Aorta (tissue), 5 donors: ENCODE results near the gene THPO. TPM values are rescaled to one million over a fixed set of nuclear protein-coding genes. Genes with fewer than 3 reads are reported as not detected.

Experiments
- ATAC-seq: fragments of 200-7000 bp; cut with Tn5 transposase; one replicate; pipeline ENCODE4 v1.9.1; 2022; ENCODE audit warnings: moderate library complexity; ENCODE audit not compliant: low FRiP score
- DNase-seq, 2 donors: peaks; one replicate each; pipeline ENCODE4 v3.0.0-alpha.2; 2020
- H3K27ac ChIP-seq, 2 donors: one replicate each; pipeline ENCODE4 v1.5.1; 2013; ENCODE audit warnings: low read length in 2 of 2, mild to moderate bottlenecking in 2 of 2, moderate library complexity in 2 of 2, control low read depth in 1 of 2, inconsistent platforms in 1 of 2, low read depth in 1 of 2
- H3K27me3 ChIP-seq, 2 donors: one replicate each; pipeline ENCODE4 v1.6.1; 2013; ENCODE audit warnings: control low read depth in 1 of 2, low read length in 1 of 2, mild to moderate bottlenecking in 1 of 2, moderate library complexity in 1 of 2; ENCODE audit not compliant: insufficient read depth in 2 of 2, control insufficient read depth in 1 of 2
- H3K36me3 ChIP-seq, 2 donors: one replicate each; pipeline ENCODE4 v1.6.1; 2013; ENCODE audit warnings: control low read depth in 1 of 2, low read length in 1 of 2, mild to moderate bottlenecking in 1 of 2; ENCODE audit not compliant: insufficient read depth in 2 of 2, control insufficient read depth in 1 of 2
- H3K4me1 ChIP-seq, 2 donors: one replicate each; pipeline ENCODE4 v1.6.1; 2013; ENCODE audit warnings: low read length in 2 of 2, control low read depth in 1 of 2, mild to moderate bottlenecking in 1 of 2, moderate library complexity in 1 of 2; ENCODE audit not compliant: insufficient read depth in 2 of 2, control insufficient read depth in 1 of 2
- H3K4me3 ChIP-seq, 2 donors: one replicate each; pipeline ENCODE4 v1.5.1; 2013; ENCODE audit warnings: low read length in 2 of 2, control low read depth in 1 of 2, mild to moderate bottlenecking in 1 of 2
- H3K9me3 ChIP-seq: one replicate; pipeline ENCODE4 v1.6.1; 2013; ENCODE audit warnings: mild to moderate bottlenecking, low read length; ENCODE audit not compliant: control insufficient read depth
- WGBS, 2 donors: extraction: QIAGEN DNeasy Blood & Tissue Kit; methylation state at CpG; one replicate each; pipeline ENCODE4 v1.1.7; 2013; 5-methylcytosine and 5-hydroxymethylcytosine counted together
- intact Hi-C, 2 donors: fragments of 100-400 bp; cut with DNase I; formaldehyde crosslinking; loops; one replicate each; pipeline versions ENCODE4 v1.14.2 to v1.15.0; 2022
- polyA plus RNA-seq, 2 donors: library from polyadenylated mRNA; stranded (reverse); fragments of 200-250 nt; gene quantifications; one replicate each; pipeline ENCODE4 v1.2.3, GENCODE V29; 2013
- total RNA-seq, 2 donors: library from RNA; stranded (reverse); fragmentation: NEBNext Ultra II Directional; extraction: Animal tissue kit (Norgen Biotek cat#: 25700); gene quantifications; one replicate each; pipeline ENCODE4 v1.2.1, GENCODE V29; 2021
- donor health status: healthy with polysubstance abuse.
- donor health status: Bipolar disorder and iron deficiency.
- donor health status: DM: no; HTN: no; CAD: no.
- donor health status: DM: no; HTN: no; CAD: no.
- donor health status: DM: yes; HTN: yes; CAD: no.

The THPO gene
- total and polyA plus RNA-seq, 4 donors, result 0.15 to 1.2 (median 0.70) TPM

DNA sequence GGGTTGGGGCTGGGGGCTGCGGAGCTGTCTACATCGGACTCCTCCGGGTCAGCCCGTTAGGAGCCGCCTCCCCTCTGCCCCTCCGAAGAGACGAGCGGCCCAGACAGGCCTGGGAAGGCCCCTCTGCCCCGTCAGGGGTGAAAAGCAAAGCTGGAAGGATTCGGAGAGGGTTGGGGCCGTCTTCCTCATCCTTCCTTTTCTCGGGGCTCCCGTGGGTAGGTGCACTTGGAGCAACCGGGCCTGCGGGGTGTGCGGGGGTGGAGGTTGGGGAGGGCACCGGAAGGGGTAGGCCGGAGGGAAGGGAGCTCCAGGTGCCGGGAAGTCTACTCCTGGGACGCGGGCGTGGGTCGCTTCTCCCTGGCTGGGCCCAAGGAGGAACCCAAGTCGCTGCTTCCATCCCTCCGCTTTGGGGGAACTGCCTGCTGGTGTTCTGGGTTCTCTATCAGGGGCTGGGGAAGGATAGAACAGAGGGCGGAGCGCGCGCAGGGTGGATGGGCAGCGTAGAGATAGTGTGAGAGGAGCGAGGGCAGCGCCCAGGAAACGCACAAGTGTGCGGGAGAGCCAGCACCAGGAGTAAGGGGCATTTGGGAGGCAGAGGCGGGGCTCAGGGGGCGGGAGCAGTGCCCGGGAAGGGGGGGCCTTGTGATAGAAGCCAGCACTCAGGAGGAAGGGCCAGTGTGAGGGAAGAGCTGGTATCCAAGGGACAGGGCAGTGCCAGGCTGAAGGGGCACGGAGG is 15.9 kb downstream of the THPO start:
- no peaks in the 10 kb centered on the region for H3K9me3 ChIP-seq
- intact Hi-C loops, result loop anchor here (2.0 kb wide), 2 partner anchors 23 to 47 kb away; partner anchors contain the start of gene EIF4G1 (in 1 of the 2)
- peak overlapping the region; percentile 25 to 91 for H3K27ac ChIP-seq
- no peaks in the 10 kb centered on the region for H3K4me1 ChIP-seq
- H3K27me3 ChIP-seq, result no peaks in the 10 kb centered on the region
- 0% methylated on average over 38 of the region's 38 CpGs for WGBS, 2 donors
- ATAC-seq (peak; percentile 59), DNase-seq (peak; percentile 75 to 89)
- H3K4me3 ChIP-seq, result peak overlapping the region; percentile 78 to 85
- no peaks in the 10 kb centered on the region for H3K36me3 ChIP-seq

DNA sequence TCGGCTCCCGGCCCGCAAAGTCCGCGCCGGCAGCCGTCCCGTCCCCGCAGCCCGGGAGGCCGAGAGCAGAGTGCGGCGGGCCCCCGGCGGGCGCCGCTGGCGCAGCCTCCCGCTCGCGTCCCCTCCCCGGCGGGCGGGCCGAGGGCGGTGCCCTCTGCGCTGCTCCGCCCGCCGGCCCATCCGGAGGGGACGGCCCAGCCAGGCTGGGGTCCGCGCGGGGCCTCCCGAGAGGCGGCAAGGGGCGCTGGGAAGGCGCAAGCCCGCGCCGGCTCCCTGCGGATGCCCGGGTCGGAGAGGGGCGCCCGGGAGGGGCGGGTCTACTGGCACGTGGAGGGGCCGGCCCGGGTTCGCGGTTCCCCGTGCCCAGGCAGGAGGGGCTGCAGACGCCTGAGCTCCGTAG is 16.5 kb downstream of the THPO start, which contains the start of the genes CLCN2 and POLR2H:
Gene CLCN2, minus strand, starts transcription at position 74 of the 400 bp plus-strand sequence. CDS start 126 bp downstream, outside the sequence.
Gene POLR2H, plus strand, starts transcription at position 179 of the 400 bp plus-strand sequence. CDS start 1,783 bp downstream, outside the sequence.
- peak; percentile 68 to 88 for DNase-seq

DNA sequence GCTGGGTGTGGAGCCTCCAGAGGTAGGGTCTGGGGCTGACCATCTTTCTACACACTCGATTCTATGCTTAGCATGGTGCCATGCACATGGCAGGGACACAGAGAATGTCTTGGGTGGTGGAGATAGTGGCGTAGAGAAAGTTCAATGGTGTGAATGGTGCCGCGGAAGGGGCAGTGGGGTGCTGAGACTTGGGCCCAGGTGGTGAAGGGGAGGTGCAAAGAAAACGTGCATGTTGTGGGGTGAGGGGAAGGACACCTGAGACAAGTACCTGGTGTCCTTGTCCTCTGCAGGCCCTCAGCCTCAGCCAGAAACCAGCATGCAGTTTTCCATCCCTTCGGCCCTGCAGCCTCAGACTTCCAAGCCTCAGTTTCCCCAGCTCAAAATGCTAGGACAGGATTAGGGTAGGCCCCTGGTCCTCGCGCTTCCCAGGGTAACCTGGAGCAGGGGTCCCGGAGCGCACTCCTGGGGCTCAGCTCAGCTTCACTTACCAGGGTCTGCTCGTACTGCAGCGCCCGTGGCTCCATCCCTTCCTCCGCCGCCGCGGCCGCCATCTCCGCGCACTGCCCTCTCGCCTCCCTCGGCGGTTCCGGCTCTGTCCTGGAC is 17.0 kb downstream of the THPO start:
- no peaks in the 10 kb centered on the region for H3K27me3 ChIP-seq
- 7 to 9% methylated on average over 24 of the region's 24 CpGs for WGBS, 2 donors
- no peaks in the 10 kb centered on the region for H3K9me3 ChIP-seq
- DNase-seq (no peak), ATAC-seq (no peak)
- peak overlapping the region; percentile 25 to 53 for H3K27ac ChIP-seq
- peak overlapping the region; percentile 78 to 85 for H3K4me3 ChIP-seq
- H3K36me3 ChIP-seq, result no peaks in the 10 kb centered on the region
- no peaks in the 10 kb centered on the region for H3K4me1 ChIP-seq
- intact Hi-C loops, result loop anchor here in 1 of 2 donors (2.0 kb wide), 1 partner anchor 22 kb away; no protein-coding TSS in a partner anchor

More for the DNA sequence above, 16.5 kb downstream of the THPO start, which contains the start of the genes CLCN2 and POLR2H:
- Histone ChIP-seq H3K27ac (peak within 1 kb of the TSS; percentile 91 to 96), H3K4me1 (no peaks in the 10 kb centered on the region), H3K27me3 (no peaks in the 10 kb centered on the region), H3K9me3 (no peaks in the 10 kb centered on the region), H3K36me3 (no peaks in the 10 kb centered on the region), H3K4me3 (peak within 1 kb of the TSS; percentile 78 to 85)
- ATAC-seq, result peak; percentile 72
- intact Hi-C loops, result loop anchor here in 1 of 2 donors (2.0 kb wide), 1 partner anchor 23 kb away; no protein-coding TSS in a partner anchor
- 0 to 2% methylated on average over 32 to 56 of the region's 56 CpGs for WGBS, 2 donors

DNA sequence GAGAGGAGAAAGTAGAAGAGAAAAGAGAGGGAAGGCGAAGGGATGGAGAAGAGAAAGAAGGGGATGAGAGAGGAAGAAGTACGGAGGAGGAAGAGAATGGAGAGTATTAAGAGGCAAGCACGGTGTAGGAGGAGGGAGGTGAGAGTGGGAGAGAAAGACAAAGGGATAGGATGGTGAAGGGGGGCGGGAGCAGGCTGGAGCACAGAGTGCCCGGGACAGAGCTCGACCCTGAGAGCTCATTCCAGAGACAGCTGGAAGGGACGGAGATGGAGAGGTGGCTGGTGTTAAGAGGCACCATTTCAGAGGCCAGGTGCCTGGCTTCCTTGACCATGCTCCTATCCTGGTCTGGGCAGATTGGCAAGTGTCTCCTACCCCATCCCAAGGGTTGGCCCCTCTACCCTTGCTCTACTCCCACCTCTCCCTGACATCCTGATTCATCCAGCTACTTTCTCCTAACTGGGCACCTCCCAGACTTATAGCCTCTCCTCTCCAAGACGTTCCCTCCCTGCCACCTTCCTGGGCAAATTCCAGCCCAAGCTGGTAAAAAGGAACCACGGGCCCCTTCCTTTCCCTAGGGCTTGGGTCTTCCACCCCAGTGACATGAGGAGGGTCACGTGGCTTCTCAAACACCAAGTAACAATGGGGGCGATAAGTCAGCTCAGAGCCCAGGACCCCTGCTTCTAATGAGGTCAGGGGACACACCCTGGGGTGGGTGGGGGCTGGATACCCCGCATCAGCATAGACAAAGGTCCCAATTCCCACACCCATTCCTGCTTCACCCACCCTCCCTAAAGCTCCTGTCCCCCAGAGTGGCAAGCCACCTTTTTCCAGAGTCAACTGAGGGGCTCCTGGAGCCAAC is 17.7 kb downstream of the THPO start:
- H3K27ac ChIP-seq, result no peak overlapping the region
- H3K36me3 ChIP-seq, result no peaks in the 10 kb centered on the region
- no peak for ATAC-seq
- 82 to 84% methylated on average over 12 of the region's 12 CpGs for WGBS, 2 donors
- H3K4me1 ChIP-seq, result no peaks in the 10 kb centered on the region
- no peaks in the 10 kb centered on the region for H3K9me3 ChIP-seq
- intact Hi-C loops, result loop anchor here in 1 of 2 donors (2.0 kb wide), 1 partner anchor 21 kb away; no protein-coding TSS in a partner anchor
- DNase-seq, result no peak
- no peaks in the 10 kb centered on the region for H3K27me3 ChIP-seq
- H3K4me3 ChIP-seq, result no peak overlapping the region

DNA sequence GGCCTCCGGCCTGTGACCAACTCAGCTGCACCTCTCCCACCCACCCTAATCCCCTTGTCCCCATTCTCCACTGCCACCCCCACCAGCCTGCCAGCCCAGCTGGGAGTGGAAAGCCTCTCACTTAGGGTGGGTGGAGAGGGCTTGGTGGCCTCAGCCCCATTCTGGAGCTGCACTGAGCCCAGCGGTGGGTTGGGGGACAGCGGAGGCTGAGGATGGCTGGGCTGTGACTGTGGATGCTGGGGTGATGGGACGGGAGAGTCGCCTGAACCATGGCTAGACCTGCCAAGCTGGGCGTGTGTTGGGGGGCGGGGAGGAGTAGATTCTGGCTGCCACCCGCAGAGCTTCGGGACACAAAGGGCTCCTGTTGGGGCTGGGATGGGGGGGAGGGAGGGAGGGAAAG is 18.4 kb downstream of the THPO start:
- ATAC-seq (no peak), DNase-seq (no peak)
- Histone ChIP-seq H3K4me1 (no peaks in the 10 kb centered on the region), H3K27me3 (no peaks in the 10 kb centered on the region), H3K36me3 (no peaks in the 10 kb centered on the region), H3K9me3 (no peaks in the 10 kb centered on the region), H3K27ac (no peak overlapping the region), H3K4me3 (no peak overlapping the region)
- 73 to 81% methylated on average over 9 of the region's 9 CpGs for WGBS, 2 donors
- intact Hi-C loops, result loop anchor here in 1 of 2 donors (2.0 kb wide), 1 partner anchor 21 kb away; no protein-coding TSS in a partner anchor

DNA sequence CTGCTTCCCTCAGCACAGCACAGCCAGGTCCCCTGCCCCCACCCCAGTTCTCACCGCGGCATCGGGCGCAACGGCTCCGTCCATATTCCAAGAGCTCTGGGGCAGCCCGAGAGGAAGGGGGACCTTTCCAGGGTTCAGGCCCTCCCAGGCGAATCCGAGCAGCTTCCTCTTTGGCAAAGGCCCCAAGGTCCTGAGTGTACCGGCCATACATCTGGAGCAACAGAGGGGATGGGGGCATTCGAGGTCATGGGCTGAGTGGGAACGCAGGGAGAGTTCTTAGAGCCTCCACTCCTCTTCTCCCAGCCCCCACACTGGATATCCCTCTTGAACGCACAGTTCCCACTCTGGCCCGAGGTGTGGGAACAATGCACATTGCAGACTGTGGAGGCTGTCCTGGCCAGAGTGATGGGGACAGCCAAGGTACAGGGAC is 19.1 kb downstream of the THPO start:
- Histone ChIP-seq H3K27me3 (no peaks in the 10 kb centered on the region), H3K36me3 (no peaks in the 10 kb centered on the region), H3K4me3 (no peak overlapping the region), H3K9me3 (no peaks in the 10 kb centered on the region), H3K4me1 (no peaks in the 10 kb centered on the region), H3K27ac (no peak overlapping the region)
- DNase-seq (no peak), ATAC-seq (no peak)
- intact Hi-C loops, result no loop called here
- 83 to 85% methylated on average over 14 of the region's 14 CpGs for WGBS, 2 donors

DNA sequence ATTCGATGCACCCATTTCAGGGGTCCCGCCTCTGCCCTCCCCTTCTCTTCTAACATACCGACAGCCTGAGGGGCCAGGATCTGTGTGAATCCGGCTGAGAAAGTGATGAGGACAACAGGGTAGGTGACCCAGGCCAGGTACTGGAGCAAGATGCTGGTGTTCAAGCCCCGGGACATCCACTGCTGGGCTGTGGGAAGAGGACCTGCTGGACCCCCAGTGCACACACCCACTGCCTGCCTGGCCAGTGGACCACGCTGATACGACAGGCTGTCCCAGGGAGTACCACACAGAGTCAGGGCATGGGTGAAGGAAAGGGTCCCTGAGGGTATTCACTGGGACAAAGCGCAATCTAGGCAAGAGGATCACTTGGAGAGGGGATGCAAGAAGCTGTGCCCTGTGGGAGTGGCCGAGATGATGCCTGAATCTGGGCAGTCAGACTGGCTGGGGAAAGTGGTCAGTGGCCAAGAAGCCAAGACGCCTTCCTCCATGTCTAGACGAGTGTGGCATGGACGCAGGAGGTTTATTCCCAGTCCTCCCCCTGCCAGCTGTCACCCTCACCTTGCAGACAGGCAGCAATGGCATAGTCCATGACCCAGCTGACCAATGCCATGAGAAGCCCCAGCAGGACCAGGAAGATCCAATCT is 19.8 kb downstream of the THPO start:
- Histone ChIP-seq H3K4me3 (no peak overlapping the region), H3K27me3 (no peaks in the 10 kb centered on the region), H3K4me1 (no peaks in the 10 kb centered on the region), H3K9me3 (no peaks in the 10 kb centered on the region), H3K27ac (no peak overlapping the region), H3K36me3 (no peaks in the 10 kb centered on the region)
- intact Hi-C loops, result no loop called here
- WGBS, 2 donors, result 93 to 96% methylated on average over 12 of the region's 12 CpGs
- DNase-seq (peak in 1 of 2 donors; percentile 54), ATAC-seq (no peak)
